ENCODE measurements around the gene COX8C. TPM values are rescaled to one million over a fixed set of nuclear protein-coding genes. Genes with fewer than 3 reads are reported as not detected.

COX8C gene, protein sequence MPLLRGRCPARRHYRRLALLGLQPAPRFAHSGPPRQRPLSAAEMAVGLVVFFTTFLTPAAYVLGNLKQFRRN
- not detected for total RNA-seq

DNA sequence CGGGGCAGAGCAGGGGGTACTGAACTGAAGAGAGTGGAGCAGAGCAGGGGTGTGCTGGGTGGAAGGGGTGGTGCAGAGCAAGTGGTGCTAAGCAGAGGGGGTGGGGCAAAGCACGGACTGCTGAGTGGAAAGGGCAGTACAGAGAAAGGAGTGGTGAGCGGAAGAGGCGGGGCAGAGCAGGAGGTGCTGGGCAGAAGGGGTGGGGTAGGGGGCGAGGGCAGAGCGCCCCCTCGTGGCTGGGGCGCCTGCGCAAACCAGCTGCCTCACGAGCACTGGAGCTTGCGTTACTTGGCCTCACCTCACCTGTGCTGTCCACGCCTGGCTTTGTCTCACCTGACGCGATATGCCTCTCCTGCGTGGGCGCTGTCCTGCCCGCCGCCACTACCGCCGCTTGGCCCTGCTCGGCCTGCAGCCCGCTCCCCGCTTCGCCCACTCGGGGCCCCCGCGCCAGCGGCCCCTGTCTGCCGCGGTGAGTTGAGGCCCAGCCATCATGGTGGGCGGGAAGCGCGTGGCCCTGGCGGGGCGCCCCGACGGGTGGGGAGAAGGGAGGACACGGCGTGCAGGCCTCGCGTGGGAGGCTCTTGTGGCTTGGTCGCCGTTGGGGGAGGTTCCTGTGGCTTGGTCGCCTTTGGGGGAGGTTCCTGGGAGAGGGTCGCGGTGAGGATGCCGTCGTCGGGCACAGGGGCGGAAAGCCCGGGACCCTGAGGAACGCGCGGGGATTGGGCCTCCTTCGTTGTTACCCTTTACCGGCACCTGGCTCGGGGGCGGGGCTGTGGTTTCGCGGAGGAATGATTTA lies at the start of gene COX8C:
Gene COX8C, plus strand, starts transcription at position 257 of the 796 bp plus-strand sequence. Its CDS starts 87 bp downstream, at position 344.
- no peak for DNase-seq

DNA sequence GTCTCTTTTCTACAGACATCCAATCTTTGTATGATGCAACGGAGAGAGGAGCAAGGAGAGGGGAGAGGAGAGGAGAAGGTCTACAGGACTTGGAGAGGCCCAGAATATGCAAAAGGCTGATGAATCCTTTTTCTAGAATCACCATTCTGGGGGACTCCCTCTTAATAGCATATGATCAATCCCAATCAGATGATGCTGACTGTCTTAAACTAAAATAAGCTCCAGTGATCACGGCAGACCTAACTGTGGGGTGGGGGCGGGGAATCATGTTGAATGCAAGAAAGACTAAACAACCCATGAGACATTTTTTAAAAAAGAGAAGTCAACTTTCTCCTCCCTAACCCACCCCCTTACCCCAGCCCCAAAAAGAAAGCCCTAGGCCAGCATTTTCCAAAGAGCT lies 47.6 kb upstream of the COX8C start:
- no peak for DNase-seq

GRCh38 chr14:93299866-93300265 lies 47.1 kb upstream of the COX8C start:
- DNase-seq, result no peak

DNA sequence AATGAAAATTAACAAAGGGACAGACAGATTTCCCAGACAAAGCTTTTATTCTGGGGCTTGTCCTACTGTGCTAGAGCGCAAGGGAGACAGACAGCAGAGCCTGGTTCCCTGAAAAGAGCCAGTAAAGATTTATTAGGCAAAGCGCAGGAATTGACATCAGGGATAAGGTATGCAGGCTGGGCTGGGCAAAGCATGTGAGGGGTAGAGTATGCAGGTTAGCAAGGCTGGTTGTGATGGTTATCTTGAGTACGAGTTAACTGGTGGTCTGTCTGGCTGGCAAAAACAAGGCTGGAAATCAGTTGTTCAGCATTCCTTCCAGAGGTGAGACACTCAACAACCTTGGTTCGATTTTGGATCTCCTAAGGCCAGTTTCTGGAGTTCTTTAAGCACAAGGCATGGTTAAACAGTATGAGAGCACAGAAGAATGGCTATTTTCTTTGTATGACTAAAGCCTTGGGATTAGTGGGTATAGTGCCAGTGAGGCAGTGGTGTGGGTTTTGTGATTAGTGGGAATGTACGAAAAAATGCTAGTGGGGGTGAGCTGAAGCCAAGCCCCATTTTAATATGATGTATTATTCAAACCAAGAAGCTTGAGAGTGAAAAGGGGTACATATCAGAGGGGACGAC lies 45.0 kb upstream of the COX8C start:
- DNase-seq, result no peak

- DNase-seq, result no peak
Measured at GRCh38 chr14:93302688-93303581, 44.0 kb upstream of the COX8C start.

DNA sequence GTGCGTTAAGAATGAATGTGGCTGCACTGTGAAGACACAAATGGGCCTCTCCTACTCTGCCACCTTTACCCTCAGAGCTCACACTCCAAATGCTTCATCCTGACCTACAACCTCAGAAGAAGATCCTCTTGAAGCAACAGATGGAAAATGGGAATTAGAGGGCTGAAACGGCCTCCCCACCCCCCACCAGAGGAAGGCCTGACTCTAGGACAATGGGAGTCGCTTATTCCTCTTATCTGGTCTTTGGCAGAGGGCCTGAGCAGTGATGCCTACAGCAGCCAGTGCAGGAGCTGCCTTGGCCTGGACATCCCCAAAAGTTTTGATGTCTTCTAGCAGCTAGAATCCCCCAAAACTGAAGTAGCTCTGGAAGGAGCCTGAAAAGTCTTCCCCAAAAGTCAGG lies 43.3 kb upstream of the COX8C start:
- no peak for DNase-seq

DNA sequence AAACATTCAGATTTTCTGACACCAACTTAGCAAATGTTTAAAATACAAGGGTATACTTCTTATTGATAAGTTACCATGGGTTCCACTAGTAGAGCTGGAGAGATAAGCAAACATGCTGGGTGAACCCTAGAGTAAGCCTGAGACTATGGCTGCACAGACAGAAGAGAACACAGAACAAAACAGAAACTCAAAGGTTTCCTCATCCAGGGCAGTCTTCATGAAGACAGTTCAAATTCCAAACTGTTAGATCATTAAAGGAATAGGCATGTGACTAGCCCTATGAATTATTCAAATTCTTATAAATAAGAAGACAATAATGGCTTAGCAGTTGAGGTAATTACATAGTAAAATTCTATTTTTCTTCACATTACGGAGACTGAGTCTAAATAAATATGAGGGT lies 42.2 kb upstream of the COX8C start:
- no peak for DNase-seq

- DNase-seq, result no peak
Measured at GRCh38 chr14:93305725-93306418, 41.1 kb upstream of the COX8C start.

- no peak for DNase-seq
Measured at GRCh38 chr14:93306812-93307211, 40.2 kb upstream of the COX8C start.

- DNase-seq, result no peak
Measured at GRCh38 chr14:93308686-93309345, 38.2 kb upstream of the COX8C start.

DNA sequence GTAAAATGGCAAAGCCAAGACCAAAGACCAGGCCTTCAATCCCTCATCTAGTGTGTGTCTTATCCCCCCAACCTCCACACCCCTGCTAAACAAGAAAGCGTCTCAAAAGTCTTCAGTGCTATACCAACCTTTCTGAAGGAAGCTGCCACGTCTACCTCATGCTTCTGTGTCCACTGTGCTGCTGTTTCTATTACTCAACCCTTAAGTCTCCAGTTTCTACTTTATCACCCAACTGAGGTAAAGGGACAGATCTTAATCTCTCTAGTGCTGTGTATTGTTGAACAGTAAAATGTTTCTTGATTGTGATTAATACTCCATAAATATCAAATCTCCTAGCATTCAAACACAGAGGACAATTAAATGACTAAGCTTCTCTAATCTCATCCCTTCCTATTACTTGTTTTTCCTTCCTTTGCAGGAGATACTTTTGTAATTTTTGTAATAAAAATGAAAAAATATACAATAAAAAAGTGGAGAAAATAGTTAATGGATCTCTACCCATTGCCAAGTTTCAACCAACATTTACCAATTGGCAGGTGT lies 37.5 kb upstream of the COX8C start:
- no peak for DNase-seq

DNA sequence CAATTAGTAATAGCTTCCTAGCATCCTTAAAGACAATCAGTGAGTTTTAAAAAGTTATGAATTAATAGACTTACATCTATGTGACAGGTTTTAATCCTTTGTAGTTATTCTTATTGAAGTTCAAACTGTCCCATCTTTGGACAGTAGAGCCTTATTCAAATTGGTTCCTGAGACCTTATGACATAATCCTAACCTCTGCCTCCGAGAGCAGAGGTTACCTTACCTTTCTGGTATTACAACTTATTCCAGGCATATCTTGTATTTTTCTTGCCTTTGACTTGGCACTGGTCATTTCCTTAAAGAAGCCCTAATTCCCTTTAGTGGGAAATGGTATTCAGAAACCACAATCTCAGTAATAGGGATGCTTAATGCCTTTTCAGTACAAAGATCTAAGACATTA lies 35.9 kb upstream of the COX8C start:
- no peak for DNase-seq

- DNase-seq, result no peak
Measured at GRCh38 chr14:93315575-93315974, 31.4 kb upstream of the COX8C start.

DNA sequence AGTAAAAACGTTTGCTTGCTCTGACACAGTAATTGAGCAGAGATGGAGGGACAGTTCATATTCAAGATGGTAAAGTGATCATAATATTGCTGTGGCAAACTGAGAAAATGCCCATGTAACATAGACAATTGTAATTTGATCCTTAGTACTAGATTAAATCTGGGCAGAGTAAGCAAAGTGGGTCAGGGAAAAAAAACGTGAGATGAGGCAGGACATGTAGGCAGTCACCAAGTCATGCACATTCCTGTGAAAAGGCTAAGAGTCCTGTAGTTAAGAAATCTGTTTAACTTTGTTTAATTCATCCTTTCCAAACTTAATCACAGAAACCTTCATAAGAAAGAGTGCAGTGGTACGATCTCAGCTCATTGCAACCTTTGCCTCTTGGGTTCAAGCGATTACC lies 30.3 kb upstream of the COX8C start:
- no peak for DNase-seq

DNA sequence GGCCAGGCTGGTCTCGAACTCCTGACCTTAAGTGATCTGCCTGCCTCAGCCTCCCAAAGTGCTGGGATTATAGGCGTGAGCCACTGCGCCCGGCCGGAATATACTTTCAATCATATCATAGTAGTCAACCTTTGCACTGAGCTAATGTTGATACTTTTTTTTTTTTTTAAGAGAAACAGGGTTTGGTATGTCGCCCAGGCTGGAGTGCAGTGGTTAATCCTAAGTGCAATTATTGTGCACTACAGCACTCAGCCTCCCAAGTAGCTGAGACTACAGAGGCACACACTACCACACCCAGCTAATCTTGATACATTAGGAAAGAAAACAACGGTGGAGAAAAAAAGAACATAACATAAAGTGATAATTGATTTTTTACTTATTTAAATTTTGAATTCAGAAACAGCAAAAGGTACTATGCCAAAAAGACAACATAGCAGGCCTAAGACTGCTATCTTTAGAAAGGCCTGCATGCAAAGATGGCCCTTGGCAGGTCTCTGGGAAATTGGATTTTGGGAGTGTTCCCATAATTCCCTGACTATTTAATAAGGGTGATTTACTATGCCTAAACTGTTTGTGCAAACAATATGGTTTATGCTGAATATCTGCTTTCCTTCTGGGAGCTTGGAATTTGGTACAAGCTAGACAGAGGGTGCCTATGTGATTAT lies 29.6 kb upstream of the COX8C start:
- no peak for DNase-seq

GRCh38 chr14:93317875-93318807 lies 28.8 kb upstream of the COX8C start:
- no peak for DNase-seq

DNA sequence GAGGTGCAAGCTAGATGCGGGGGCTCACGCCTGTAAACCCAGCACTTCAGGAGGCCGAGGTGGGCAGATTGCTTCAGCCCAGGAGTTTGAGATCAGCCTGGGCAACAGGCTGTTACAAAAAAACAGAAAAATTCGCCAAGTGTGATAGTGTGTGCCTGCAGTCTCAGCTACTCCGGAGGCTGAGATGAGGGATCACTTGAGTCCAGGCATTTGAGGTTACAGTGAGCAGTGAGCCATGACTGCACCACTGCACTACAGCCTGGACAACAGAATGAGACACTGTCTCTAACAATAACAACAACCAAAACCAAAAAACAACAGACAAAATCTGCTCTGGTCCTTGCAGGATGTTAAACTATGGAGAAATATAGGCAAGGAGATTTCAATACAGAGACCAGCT lies 28.1 kb upstream of the COX8C start:
- DNase-seq, result no peak

GRCh38 chr14:93319494-93319893 lies 27.5 kb upstream of the COX8C start:
- DNase-seq, result no peak

- no peak for DNase-seq
Measured at GRCh38 chr14:93319958-93320357, 27.0 kb upstream of the COX8C start.

GRCh38 chr14:93320489-93320888 lies 26.5 kb upstream of the COX8C start:
- DNase-seq, result no peak

All from occipital lobe (tissue), 2 donors.